Measurements from ENCODE around the gene NCF4. TPM values are rescaled to one million over a fixed set of nuclear protein-coding genes. Genes with fewer than 3 reads are reported as not detected.
A peak's percentile ranks its signal among the peaks of the same experiment; 100 is the strongest.

Gene NCF4
- total and polyA plus RNA-seq, 2 donors (not counting 1 experiment from before 2014, with no cell fraction given), result 118 to 175 TPM

- H3K36me3 ChIP-seq (replicated peaks in 1 of 2; ENCODE audit: control extremely low read depth in 1 of 2, control insufficient read depth in 1 of 2, extremely low read depth in 1 of 2, insufficient read depth in 2 of 2, low read length in 1 of 2), result peaks cover 0 to 63% of the 10 kb centered on the region in 2 experiments
- ChIA-PET CTCF (interaction anchor here (1.9 kb wide), 1 partner anchor 65 kb away, joined by 6 read pairs; no protein-coding TSS in a partner anchor), POLR2A (no interaction called here)
- peaks cover 31% of the 10 kb centered on the region for H3K4me1 Mint-ChIP-seq
- H3K9me3 ChIP-seq (ENCODE audit: control extremely low read depth in 1 of 3, control insufficient read depth in 2 of 3, insufficient read depth in 1 of 3, low read length in 2 of 3), result peaks cover 0 to 3% (median 0%) of the 10 kb centered on the region in 3 donors
- peak overlapping the region; percentile 25 for H3K4me2 ChIP-seq (replicated peaks; ENCODE audit: low read depth, low read length, poor library complexity, severe bottlenecking)
- no peak overlapping the region for H3K9ac ChIP-seq (ENCODE audit: low read length)
- no peaks in the 10 kb centered on the region for H3K27me3 Mint-ChIP-seq
- H3K79me2 ChIP-seq (ENCODE audit: control insufficient read depth, insufficient read depth, low read length), result peaks cover 57% of the 10 kb centered on the region
- peaks cover 11 to 14% of the 10 kb centered on the region in 2 donors for H3K4me1 ChIP-seq (ENCODE audit: control insufficient read depth in 2 of 2, insufficient read depth in 2 of 2, low read length in 2 of 2)
- H3K27ac ChIP-seq (ENCODE audit: low read length in 2 of 2), result peak overlapping the region; percentile 11 to 40
- no peak overlapping the region for H2AFZ ChIP-seq (ENCODE audit: insufficient read depth, low read depth, low read length, poor library complexity, severe bottlenecking)
- peaks cover 43% of the 10 kb centered on the region for H4K20me1 ChIP-seq (ENCODE audit: control insufficient read depth, insufficient read depth, low read length, poor library complexity, severe bottlenecking)
- H3K27me3 ChIP-seq (replicated peaks in 1 of 4; ENCODE audit: control extremely low read depth in 1 of 4, control insufficient read depth in 3 of 4, insufficient read depth in 4 of 4, low read length in 3 of 4), result no peaks in the 10 kb centered on the region
- no peak overlapping the region for H3K4me3 ChIP-seq (ENCODE audit: control extremely low read depth in 1 of 5, extremely low read depth in 1 of 5, insufficient read depth in 1 of 5, low read depth in 2 of 5, low read length in 4 of 5)
- intact Hi-C loops (cut with micrococcal nuclease), result no loop called here
- ATAC-seq (ENCODE audit: low read depth), result peak; percentile 84
- peak; percentile 69 for DNase-seq
- H3K27ac Mint-ChIP-seq, result peak overlapping the region; percentile 80
- no peak for TF ChIP-seq CTCF (IDR thresholded peaks at IDR 0.05)
- no peaks in the 10 kb centered on the region for H3K9me3 Mint-ChIP-seq (ENCODE audit: insufficient read depth)
- H3K4me3 Mint-ChIP-seq, result peak overlapping the region; percentile 48
- WGBS (ENCODE audit: insufficient coverage), result 46% methylated on average over 15 of the region's 15 CpGs
Measured at GRCh38 chr22:36921309-36922104, 60.7 kb downstream of the NCF4 start.

GRCh38 chr22:36922105-36922608 lies 61.4 kb downstream of the NCF4 start:
- Histone ChIP-seq H3K4me1 (ENCODE audit: control insufficient read depth in 2 of 2, insufficient read depth in 2 of 2, low read length in 2 of 2) (peaks cover 11 to 14% of the 10 kb centered on the region in 2 donors), H3K27ac (ENCODE audit: low read length in 2 of 2) (no peak overlapping the region), H3K9ac (ENCODE audit: low read length) (no peak overlapping the region), H3K79me2 (ENCODE audit: control insufficient read depth, insufficient read depth, low read length) (peaks cover 50% of the 10 kb centered on the region), H3K27me3 (replicated peaks in 1 of 4; ENCODE audit: control extremely low read depth in 1 of 4, control insufficient read depth in 3 of 4, insufficient read depth in 4 of 4, low read length in 3 of 4) (no peaks in the 10 kb centered on the region), H3K36me3 (replicated peaks in 1 of 2; ENCODE audit: control extremely low read depth in 1 of 2, control insufficient read depth in 1 of 2, extremely low read depth in 1 of 2, insufficient read depth in 2 of 2, low read length in 1 of 2) (peaks cover 0 to 69% of the 10 kb centered on the region in 2 experiments), H3K9me3 (ENCODE audit: control extremely low read depth in 1 of 3, control insufficient read depth in 2 of 3, insufficient read depth in 1 of 3, low read length in 2 of 3) (peaks cover 0 to 3% (median 0%) of the 10 kb centered on the region in 3 donors), H4K20me1 (ENCODE audit: control insufficient read depth, insufficient read depth, low read length, poor library complexity, severe bottlenecking) (peaks cover 41% of the 10 kb centered on the region), H3K4me2 (replicated peaks; ENCODE audit: low read depth, low read length, poor library complexity, severe bottlenecking) (no peak overlapping the region), H2AFZ (ENCODE audit: insufficient read depth, low read depth, low read length, poor library complexity, severe bottlenecking) (no peak overlapping the region), H3K4me3 (ENCODE audit: control extremely low read depth in 1 of 5, extremely low read depth in 1 of 5, insufficient read depth in 1 of 5, low read depth in 2 of 5, low read length in 4 of 5) (no peak overlapping the region)
- Mint-ChIP-seq H3K4me1 (peaks cover 29% of the 10 kb centered on the region), H3K27me3 (no peaks in the 10 kb centered on the region), H3K9me3 (ENCODE audit: insufficient read depth) (no peaks in the 10 kb centered on the region), H3K4me3 (no peak overlapping the region), H3K27ac (no peak overlapping the region)
- POLR2A ChIA-PET, result no interaction called here
- ATAC-seq (ENCODE audit: low read depth), result no peak
- intact Hi-C loops (cut with micrococcal nuclease), result no loop called here
- no peak for DNase-seq
- TF ChIP-seq EZH2 (IDR thresholded peaks at IDR 0.05; ENCODE audit: borderline replicate concordance, insufficient read depth, low read depth, low read length, poor library complexity, severe bottlenecking) (no peak), CTCF (IDR thresholded peaks at IDR 0.05) (no peak)
- 91% methylated on average over 10 of the region's 10 CpGs for WGBS (ENCODE audit: insufficient coverage)
- CTCF ChIA-PET, result interaction anchor here (1.9 kb wide), 1 partner anchor 66 kb away, joined by 6 read pairs; no protein-coding TSS in a partner anchor

All from B cell (primary cell).